HT-29 (cell line): ENCODE results near the gene PRKCB. TPM values are rescaled to one million over a fixed set of nuclear protein-coding genes. Genes with fewer than 3 reads are reported as not detected.
A peak's percentile ranks its signal among the peaks of the same experiment; 100 is the strongest.
"Not testable (repeated sequence)": the region's sequence is repeated elsewhere in the genome, so short reads cannot be mapped to it uniquely, and the experiment has no call there.

Source experiments
- DNase-seq: peaks from one replicate; pipeline ENCODE4 v3.0.0-alpha.2; 2015; ENCODE audit warnings: low spot score
- small RNA-seq: library from RNA; depleted of rRNA; stranded (forward); fragments of <200 nt; gene quantifications from one replicate; pipeline ENCODE3, GENCODE V24; 2014
- total RNA-seq: library from RNA; depleted of rRNA; stranded (reverse); fragments of >200 nt; shearing (Covaris generic); gene quantifications from 2 replicates; pipeline ENCODE4 v1.2.3, GENCODE V29; 2014; rRNA removed

PRKCB gene
- total RNA-seq, 1 experiment from 2014 or later, result not detected

DNA sequence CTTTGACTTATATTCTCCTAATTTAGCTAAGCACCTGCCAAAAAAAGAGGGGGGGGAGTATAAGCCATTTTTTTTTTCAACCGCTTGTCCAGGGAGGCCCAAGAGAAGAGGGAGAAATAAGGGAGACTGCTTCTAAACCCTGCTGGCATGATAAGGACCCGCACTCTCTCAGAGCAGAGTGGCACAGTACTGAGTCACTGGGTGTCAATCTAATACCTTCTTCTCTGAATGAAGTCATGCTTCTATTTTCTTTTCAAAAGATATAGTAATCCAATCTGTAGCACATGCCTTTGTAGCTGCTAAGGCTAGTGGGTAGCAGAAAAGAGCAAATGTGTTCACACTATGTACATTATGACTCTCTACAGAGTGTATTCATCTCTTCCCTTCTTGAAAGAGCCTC is 385.4 kb downstream of the PRKCB start:
- DNase-seq, result no peak

DNA sequence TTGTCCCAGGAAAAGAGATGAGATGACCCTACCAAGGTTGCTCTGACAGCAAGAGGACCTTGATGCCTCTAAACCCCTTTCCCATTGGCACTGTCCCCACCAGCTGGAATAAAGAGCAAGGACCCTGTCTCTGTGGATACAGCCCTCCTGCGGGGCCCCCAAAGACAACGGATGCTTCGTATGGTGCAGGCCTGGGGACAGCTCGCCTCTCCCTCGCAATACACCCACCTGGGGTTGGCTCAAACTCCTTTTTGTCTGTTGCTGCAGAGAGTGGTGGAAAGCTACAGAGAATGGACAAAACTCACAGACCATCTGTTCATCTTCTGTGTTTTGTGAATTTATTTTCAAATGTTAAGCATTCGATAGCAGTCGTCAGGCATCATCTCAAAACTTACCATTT is 392.7 kb downstream of the PRKCB start:
- no peak for DNase-seq

DNA sequence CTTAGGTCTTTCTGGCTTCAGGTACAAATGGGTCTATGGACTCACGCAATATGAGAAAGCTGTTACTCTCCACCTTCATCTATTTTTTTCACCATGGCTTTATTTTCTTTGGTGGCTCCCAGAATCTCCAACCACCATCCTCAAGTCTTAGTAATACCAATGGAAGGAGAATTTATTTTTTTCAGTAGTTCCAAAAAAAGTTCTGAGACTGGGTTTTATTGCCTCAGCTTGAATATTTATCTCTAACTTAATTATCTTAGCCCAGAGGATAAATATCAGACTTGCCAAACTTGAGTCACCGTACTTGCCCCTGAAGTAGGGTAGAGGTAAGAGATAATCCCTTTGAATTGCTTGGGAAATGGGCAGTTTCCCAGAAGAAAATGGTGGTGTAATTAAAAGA is 397.2 kb downstream of the PRKCB start:
- no peak for DNase-seq

DNA sequence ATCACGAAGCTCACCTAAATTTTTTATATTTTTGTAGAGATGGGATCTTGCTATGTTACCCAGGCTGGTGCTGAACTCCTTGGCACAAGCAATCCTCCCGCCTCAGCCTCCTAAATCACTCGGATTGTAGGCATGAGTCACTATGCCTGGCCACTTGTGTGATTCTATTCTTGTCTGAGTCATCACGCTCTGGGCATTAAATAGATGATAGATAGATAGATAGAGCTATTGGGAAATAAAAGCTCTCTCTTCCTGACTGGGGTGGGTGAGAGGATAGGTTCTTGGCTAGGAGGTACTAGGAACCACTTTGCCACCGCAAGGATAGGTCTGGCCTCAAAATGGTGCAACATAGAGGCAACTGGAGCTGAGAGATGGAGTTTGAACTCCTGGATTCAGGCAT is 399.0 kb downstream of the PRKCB start:
- DNase-seq, result no peak

DNA sequence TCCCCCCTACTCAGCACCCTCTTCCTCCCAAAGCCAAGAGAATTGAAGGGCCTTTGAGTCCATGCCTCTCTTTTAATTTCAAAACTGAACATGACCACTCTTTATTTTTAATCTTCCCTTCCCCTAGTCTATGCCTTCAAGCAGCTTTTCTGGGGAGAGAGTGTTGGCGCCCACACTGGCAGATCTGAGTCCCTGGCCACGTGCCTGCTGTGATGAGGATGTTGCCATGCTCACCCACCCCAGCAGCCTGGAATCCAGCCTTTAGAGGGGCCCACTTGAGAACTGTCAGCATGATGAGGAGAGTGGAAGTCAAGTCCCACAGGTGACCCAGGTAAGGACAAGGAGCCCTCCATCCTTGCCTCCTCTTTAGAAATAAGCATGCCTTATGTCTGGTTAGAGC is 400.0 kb downstream of the PRKCB start:
- no peak for DNase-seq

DNA sequence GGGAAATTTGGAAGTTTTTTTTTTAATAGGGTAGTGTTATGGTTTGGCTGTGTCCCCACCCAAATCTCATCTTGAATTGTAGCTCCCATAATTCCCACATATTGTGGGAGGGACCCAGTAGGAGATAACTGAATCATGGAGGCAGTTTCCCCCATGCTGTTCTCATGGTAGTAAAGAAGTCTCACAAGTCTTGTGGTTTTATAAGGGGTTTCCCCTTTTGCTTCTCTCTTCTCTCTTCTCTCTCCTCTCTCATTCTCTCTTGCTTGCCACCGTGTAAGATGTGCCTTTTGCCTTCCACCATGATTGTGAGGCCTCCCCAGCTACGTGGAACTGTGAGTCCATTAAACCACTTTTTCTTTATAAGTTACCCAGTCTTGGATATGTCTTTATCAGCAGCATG is 403.1 kb downstream of the PRKCB start:
- not testable (repeated sequence) for DNase-seq

DNA sequence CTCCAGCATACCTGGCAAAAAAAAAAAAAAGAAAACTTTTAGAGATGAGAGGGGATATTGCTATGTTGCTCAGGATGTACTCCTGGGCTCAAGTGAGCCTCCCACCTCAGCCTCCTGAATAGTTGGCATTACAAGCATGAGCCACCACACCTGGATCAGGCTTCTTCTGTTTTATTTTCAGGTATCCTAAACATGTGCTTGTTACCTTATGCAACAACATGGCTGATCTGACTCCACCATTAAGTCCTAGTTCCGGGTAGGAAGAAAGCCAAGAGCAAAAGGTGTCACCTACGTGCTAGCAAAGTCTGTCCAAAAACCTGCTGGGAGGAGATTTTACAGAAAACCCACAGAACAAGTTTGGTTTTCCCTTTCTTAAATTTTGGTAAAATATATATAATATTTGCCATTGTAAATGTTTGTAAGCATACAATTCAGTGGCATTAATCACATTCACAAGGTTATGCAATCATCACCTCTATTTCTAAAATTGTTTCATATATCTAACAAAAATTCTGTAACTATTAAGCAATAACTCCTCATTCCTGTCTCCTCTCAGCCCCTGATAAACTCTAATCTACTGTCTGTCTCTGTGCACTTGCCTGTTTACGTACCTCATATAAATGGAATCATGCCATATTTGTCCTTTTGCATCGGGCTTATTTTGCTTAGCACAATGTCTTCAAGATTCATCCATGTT is 411.3 kb downstream of the PRKCB start:
- DNase-seq, result no peak

DNA sequence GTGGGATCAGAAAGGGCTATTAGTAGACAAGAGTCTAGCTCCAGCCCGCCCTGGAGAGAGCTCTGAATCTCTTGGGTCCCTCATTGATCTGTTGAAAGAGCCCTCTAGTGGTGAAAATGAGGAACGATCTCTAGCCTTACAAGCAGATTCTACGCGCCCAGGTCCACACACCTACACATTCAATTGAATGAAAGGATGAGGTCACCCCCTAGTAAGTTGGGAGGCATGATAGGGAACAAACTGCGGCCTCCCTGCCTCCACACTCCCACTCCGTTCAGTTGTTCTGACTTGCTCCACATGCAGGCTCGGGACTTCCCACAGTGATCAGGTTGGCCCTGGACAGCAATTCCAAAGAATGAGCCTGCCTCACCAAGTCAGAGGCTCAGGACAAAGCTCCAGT is 417.4 kb downstream of the PRKCB start:
- peak; percentile 68 for DNase-seq

DNA sequence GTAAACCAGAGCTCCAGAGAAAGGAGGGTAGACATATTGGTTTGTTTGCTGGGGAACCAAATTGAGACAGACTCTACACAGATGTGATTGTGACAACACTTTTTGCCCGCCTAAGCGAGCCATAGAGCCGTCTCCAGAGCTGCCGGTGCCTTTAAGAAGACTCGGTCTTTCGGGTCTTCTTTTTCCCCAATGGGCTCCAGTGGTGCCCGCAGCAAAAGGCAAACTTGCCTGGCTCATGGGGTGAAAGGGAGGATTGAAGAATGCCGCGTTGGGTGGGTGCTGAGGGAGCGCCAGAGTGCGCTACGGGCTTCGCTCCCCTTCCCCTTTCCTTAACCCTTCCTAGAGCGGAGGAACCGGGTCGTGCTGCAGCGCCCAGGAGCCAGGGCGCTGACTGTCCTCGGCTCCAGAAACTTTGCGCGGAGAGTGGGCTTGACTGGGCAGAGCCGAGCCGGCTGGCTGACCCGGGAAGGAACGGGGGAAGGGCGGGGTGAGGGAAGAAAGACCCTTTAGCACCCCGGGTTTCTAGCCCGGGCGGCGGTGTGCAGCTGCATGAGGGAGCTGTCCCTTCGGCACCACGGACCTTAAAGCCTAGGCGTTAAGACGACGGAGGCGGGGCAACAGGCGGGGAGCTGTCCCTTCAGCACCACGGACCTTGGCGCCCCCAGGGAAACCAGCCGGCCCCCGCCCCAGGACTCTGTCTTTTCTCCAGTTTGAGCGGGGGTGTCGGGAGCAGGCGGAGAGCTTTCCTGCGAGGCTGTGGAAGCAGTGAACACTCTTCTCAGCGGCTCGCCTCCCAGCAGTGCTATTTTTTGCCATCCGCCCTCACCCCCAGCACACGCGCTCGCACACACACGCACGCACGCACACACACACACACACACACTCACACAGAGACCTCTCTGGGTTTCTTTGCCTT is 419.9 kb downstream of the PRKCB start, which contains the start of gene CACNG3:
TSS of gene CACNG3 (plus strand) at position 880 of the 916 bp plus-strand sequence. CDS start 420 bp downstream, outside the sequence.
- no peak for DNase-seq

DNA sequence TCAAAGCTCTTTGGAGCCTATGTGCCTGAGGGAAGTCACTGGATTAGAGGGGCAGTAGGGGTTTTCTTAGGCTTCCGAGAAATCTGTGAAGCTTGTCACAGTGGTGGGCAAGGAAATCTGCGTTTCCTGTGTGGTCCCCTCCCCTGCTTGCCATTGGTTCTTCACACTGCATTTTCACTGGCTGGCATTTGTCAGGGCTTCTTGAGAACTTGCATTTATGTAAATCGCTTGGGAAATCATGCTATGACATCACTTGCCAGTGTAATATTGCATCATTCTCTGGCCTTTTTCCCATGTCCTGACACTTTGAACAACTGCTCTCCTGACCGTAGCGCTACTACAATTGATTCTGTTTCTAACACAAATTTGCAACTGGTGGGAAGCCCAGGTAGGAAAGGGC is 422.2 kb downstream of the PRKCB start:
- no peak for DNase-seq

DNA sequence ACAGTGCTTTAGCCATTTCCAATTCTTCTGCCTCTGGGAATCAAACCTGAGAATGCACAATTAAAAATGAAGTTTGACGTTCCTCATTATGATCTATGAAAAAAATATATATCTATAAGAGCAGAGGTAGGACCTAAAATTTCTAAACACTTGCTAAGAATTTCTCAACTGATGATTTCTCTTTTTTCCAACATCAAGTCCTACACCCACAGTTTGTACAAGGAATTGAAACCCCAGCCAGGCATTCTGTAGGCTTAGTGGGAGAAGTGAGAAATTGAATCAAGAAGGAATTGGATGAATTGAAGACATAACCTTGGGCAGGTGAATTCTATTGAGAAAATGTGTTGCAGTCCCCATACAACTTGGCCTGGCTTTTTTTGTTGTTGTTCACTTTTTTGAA is 423.0 kb downstream of the PRKCB start:
- DNase-seq, result no peak

DNA sequence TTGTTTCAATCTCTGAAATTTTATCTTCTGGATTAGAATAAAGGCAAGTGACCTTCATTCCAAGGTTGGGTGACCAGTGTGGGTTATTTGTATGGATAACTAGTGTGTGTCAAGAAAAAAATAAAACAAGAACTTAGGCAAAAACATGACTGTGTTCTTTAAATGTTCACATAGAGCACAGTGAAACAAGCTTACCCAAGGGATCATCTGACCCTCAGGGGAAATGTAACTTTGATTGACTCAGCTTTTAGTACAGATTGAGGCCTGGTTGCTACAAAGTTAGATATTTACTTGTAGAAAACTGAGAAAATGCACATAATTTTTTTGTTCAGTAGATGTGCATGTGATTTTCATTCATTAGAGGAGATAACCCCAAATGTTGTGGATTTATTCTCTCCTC is 427.0 kb downstream of the PRKCB start:
- no peak for DNase-seq

Small RNAs within 50 kb of the gene (small RNA-seq; reads per million reads assigned to genes)
- not detected for gene MIR1273H

Other genes with a start within 250 kb of the PRKCB start
- gene NDUFAB1, start 239.7 kb upstream of the PRKCB start, total RNA-seq, result 279 and 304 TPM in 2 replicates
- gene PALB2, start 194.7 kb upstream of the PRKCB start, total RNA-seq, result 7.0 and 7.9 TPM in 2 replicates
- 38.5 and 51.3 TPM in 2 replicates for gene DCTN5, start 194.5 kb upstream of the PRKCB start, total RNA-seq
- 90.6 and 99.6 TPM in 2 replicates for gene PLK1, start 157.1 kb upstream of the PRKCB start, total RNA-seq
- 24.2 and 42.9 TPM in 2 replicates for gene ERN2, start 122.8 kb upstream of the PRKCB start, total RNA-seq
- 0.08 and 0.56 TPM in 2 replicates for gene CHP2, start 81.0 kb upstream of the PRKCB start, total RNA-seq